Cardiac septum (tissue), 1 donor: ENCODE data around the gene CAPG. TPM values are rescaled to one million over a fixed set of nuclear protein-coding genes. Genes with fewer than 3 reads are reported as not detected.

Experiments
- DNase-seq: peaks from one replicate; pipeline ENCODE4 v3.0.0-alpha.2; 2020; ENCODE audit warnings: low spot score
- intact Hi-C: fragments of 100-400 bp; cut with DNase I; formaldehyde crosslinking; loops from one replicate; pipeline ENCODE4 v1.14.0; 2022
- long read RNA-seq: library from polyadenylated mRNA; unstranded; transcript quantifications from one replicate; pipeline ENCODE4 v2.0.0, GENCODE V29; 2021
- total RNA-seq: library from RNA; stranded (reverse); fragmentation: NEBNext Ultra II Directional; extraction: Animal tissue kit (Norgen Biotek cat#: 25700); gene quantifications from one replicate; pipeline ENCODE4 v1.2.1, GENCODE V29; 2021
- donor health status: DM: no; HTN: no; CAD: no.

The CAPG gene, protein sequence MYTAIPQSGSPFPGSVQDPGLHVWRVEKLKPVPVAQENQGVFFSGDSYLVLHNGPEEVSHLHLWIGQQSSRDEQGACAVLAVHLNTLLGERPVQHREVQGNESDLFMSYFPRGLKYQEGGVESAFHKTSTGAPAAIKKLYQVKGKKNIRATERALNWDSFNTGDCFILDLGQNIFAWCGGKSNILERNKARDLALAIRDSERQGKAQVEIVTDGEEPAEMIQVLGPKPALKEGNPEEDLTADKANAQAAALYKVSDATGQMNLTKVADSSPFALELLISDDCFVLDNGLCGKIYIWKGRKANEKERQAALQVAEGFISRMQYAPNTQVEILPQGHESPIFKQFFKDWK
- 7.4 TPM for total RNA-seq
- long read RNA-seq, partial matches to known transcripts = 1 of 3 reads
- long read RNA-seq, other reads (novel, unspliced or antisense) = 0 of 3 reads

DNA sequence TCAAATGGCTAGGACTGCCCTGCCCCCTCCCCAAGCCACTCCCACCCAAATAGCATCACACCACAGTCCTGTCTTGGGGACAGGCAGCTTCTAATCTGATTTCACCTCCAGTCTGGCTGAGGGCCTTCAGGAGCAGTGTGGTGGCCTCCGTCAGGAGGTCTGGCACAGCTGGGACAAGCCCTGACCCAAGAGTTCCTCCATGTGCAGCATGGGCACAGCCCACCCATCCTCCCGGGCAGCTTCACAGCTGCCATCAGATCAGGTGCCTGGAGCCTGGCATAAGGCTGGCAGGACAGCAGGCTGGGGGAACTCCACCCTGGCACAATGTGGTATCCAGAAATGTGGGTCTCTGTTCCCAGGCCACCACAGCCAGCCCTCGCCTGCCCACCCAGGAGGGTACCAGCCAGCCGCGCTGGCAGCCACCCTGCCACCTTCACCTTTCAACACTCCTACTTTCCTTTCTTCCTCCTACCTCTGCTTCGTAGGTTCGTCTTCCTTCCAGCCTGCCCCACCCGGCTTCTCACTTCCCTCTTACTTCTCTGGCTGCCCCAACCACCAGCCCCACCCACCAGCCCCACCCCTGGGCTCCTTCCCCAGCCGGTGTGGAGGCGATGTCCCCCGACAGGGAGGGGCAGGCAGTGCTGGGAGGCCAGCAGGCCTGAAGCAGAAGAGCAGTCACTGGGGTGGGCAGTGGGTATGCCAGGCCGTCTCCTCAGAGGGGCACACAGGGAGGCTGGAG is at the start of gene CAPG:
Gene CAPG, minus strand, starts transcription at position 522 of the 739 bp plus-strand sequence. CDS start 8,221 bp downstream, outside the sequence.
- DNase-seq = peak; percentile 92
- intact Hi-C loops = no loop called here

DNA sequence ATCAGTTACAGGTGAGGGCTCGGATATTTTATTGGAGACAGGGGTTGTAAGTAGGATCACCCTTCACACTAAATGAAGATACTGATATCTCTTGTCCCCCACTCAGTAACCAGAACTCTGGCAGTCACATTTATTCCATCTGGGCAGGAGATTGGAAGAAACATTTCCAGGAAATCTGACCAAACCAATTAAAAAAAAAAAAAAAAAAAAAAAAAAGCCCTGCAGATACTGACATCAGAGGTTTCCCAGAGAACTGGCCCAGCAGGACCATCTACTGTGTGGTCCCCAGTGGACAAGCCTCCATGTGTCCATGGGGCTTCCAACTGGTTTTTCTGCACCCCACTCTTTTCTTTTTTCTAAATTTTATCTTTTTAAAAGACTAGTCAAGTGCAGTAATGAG is 49.6 kb upstream of the CAPG start:
- DNase-seq = no peak
- intact Hi-C loops = no loop called here

DNA sequence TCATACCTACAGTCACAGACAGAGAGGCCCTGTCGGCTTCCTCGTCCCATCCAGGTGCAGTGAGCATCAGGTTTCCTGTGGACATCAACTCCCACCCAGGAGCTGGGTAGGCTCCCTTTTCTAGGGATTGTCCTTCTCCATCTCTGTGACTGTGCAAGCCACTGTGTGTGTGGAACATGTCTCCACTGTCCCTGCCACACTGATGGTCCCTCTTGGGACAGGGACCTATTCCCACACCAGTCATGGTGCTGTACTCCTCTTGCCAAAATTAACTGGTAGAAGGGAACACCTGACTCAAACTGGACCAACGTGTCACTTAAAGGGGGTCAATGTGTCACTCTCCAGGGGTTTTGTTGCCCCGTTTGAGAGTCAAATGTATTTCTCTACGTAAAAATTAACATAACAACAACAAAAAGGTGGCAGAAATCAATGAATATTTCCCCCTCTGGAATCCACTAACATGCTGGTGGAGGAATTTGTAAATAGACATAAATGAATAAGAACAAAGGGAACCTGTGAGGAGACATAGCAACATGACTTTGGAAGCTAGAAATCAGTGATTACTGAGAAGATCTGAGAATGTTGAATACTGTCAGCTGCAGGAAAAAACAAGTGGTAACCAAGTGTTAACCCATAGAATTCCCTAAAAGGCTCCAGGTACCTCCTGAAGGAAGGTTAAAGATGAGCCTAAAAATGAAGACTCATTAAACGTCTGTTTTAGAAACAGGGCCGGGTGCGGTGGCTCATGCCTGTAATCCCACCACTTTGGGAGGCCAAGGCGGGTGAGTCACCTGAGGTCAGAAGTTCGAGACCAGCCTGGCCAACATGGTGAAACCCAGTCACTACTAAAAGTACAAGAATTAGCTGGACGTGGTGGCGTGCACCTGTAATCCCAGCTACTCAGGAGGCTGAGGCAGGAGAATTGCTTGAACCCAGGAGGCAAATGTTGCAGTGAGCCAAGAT is 48.7 kb upstream of the CAPG start:
- intact Hi-C loops = no loop called here
- no peak for DNase-seq

DNA sequence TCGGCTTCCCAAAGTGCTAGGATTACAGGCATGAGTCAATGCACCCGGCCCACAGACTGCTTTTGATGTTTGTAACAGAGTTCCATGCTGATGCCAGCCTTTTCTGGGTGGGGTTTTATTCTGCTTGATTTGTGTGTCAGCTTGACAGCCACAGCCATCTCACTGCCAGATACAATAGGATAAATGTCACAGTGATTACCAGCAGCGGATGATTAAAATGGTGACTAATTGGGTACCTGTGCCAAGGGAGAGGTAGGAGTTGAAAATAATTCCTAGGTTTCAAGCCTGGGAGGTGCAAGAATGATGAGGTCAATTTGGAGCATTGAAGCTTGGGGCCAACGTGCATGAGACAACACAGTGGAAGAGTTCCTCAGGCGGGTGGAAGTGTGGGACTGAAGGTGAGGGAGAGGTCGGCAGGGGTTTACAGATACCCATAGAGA is 47.7 kb upstream of the CAPG start:
- DNase-seq = no peak
- intact Hi-C loops = no loop called here

DNA sequence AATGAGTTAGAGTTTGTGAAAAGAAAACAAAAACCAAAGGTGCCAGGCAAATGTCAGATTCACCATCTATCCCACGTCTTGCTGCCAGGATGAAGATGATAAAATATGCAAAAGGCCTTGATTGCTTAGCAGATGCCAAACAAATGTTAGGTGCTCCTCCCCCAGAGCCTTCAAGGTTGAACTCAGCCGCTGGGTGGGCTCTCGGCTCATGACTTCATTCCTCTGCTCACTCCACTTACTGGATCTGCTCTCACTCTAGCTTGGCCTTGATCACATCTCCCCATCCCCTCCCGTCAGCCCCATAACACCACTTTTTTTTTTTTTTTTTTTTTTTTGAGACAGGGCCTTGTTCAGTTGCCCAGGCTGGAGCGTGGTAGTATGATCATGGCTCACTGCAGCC is 46.9 kb upstream of the CAPG start:
- DNase-seq = no peak
- intact Hi-C loops = no loop called here

DNA sequence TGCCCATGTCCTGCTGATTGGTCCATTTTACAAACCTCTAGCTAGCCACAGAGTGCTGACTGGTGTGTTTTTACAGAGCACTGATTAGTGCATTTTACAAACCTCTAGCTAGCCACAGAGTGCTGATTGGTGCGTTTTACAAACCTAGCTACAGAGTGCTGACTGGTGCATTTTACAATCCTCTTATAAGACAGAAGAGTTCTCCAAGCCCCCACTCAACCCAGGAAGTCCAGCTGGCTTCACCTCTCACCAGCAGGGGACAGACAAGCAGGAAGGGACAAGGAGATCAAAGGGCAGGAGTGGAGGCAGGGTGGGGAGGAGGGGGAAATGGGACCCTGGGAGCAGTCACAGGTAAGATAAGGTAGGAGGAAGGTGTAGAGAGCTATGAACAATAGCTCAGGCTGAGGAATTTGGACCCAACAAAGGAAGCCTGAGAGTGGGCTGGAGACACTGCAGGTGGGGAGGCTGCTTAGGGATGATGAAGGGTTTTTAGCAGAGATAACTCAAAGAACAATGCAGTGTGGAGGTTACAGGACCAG is 45.5 kb upstream of the CAPG start:
- DNase-seq = no peak
- intact Hi-C loops = no loop called here

DNA sequence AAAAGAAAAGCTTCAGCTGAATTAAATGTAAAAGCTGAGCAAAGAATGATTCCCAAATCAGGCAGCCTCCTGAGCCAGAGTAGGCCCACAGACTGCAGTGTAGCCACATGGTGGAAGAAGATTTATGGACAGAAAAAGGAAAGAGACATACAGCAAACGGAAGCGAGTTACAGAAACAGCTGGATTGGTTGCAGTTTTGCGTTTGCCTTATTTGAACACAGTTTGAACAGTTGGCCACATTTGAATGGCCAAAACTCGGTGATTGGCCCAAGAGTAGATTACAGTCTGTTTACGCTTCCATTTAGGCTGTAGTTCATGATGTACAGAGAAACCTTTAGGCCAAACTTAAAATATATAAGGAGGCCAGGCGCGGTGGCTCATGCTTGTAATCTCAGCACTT is 43.4 kb upstream of the CAPG start:
- no peak for DNase-seq
- intact Hi-C loops = no loop called here

DNA sequence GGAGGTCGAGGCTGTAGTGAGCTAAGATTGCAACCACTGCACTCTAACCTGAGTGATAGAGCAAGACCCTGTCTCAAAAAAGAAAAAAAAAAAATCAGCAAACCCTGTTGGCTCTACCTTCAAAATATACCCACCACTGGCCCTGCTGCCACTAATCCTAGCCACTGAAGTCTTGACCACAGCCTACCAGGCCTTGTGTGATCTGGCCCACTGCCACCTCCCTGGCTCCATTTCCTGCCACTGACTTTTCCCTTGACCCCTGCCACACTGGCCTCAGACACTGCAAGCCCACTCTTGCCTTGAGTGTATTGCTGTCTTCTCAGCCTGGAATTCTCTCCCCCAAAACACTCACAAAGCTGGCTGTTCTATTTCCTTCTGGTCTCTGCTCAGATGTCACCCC is 42.1 kb upstream of the CAPG start:
- intact Hi-C loops = no loop called here
- DNase-seq = no peak

DNA sequence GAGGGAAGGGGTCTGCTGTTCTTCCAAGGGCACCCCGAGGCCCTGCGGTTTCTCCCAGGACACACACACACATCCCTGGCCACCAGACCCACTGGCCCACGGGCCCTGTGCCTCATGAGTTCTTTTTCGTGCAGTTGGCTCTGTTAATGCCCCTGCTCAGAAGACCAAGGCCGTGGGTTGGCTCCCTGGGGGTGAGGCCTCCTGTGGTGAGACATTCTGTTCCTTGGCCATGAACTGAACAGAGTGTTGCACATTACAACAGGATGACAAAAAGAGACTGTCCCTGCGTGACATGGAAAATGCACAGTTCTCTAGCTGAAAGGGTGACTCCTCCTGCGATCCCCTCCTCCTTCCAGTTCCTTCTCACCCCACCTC is 39.0 kb upstream of the CAPG start:
- DNase-seq = no peak
- intact Hi-C loops = no loop called here

DNA sequence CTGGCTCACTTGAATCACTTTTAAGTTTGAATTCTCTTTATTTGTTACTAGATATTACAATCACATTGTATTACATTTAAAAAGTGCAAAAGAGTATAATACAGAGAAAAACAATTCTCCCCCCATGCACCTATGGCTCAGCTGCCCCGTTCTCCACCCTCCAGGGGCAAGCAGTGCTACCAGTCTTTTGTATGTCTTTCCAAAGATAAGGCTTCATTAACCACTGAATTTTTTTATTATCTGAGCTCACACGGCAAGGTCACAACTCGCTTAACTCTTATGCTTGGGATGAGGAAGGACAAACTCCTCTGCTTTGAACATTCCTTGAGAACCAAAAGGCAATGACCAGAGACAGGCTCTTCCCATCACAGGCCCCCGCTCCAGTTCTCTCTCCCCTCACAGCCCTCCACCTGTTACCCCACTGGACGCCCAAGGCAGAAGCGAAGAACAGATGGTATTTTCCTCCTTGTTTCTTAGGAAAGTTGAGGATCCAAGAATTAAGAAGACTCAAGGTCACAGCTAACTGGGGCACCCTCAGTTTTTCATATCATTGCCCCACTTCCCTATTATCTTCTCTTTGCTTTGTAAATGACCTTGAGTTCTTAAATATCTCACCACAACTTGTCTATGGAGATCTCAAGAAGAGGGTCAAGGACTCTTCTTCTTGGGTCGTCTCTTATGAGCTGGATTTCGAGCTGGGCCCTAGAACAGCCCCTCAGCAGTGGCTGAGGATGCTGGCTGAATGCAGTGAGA is 38.5 kb upstream of the CAPG start:
- intact Hi-C loops = no loop called here
- DNase-seq = no peak

DNA sequence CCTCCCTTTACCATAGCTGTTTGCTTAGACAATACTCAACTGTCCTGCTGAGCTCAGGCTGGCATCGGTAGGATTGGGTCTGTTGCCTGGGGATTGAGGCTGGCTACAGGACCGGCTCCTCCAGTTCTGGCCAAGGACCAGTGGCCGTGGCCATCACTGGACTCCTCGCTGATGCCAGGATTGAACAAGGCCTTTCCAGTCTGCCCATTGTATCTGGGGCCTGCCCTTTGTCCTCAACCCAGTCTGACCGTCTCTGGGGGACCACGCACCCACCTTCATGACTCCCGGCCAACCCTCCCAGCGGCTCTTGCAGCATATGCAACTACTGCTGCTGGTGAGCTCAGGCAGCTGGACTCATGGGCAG is 37.0 kb upstream of the CAPG start:
- DNase-seq = no peak
- intact Hi-C loops = no loop called here

DNA sequence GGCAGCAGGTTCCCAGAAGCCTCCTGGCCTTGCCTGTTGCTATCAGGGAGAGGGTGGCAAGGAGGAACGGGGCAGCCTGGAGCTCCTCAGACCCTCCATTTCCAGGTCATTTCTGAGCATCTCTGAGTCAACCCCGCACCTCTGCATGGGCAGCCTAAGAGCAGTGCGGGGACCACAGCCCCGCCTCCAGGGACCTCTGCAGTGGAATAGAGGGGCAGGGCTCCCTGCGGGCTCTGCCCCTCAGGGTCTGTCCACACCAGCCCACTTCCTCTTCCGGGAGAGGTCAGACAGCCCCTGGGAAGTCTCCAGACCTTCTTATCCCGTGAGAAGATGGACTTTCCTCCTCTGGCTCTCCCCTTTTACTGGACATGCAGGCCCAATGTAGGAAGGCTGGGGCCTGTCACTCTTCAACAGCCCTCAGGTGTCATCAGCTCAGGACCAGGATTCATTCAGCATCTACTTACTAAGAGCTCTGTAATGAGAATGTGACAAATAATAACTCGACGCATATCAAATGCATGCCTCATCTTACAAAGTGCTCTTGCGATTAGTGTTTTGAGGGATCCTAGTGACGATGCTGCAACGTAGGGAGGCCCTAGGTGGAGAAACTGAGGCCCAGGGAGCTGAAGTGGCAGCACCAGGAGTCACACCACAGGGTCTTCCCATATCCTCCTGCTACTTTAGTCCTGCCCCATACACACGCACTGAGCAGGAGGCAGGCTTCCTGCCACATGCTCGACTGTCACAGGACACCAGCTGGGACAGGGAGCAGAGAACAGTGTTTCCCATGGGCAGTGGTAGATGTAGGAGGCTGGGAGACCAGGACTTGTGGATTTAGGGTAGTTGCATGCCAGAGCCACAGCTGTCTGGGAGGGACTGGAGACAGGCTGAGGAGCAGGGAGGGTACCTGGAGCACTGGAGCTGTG is 36.4 kb upstream of the CAPG start:
- intact Hi-C loops = no loop called here

DNA sequence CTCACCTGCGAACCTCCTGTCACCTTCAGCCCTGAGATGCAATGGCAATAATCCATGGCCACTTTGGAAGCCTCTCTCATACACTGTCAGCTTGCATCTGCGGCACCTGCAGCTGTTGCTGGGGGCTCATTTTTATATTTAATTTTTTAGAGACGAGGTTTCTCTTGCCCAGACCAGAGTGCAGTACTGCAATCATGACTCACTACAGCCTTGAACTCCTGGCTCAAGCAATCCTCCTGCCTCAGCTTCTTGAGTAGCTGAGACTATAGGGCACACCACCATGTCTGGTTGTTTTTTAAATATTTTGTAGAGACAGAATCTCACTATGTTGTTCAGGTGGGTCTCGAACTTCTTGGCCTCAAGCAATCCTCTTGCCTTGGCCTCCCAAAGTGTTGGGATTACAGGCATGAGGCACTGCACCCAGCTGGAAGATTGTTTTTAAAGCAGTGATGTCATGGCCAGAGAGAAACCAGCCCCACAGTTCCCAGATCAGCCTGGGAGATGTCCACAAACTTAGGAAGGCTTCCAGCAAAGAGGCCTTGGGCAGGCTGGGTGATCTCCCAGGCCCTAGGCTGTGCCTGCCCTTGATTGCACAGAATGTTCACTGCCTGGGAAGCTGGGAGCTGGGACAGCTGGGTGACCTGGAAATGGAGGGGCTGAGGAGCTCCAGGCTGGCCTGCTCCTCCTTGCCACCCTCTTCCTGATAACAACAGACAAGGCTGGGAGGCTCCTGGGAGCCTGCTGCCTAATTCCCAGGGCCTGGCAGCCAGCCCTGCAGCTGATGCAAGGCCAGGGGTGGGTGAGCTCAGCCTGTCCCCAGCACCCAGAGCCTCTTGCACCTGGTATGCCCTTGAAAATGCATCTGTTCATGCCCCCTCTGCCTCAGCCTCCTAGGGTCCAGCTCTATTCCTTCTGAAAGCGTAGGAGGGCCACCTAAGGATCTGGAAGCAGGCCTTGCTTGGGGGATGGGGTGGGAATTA is 35.4 kb upstream of the CAPG start:
- intact Hi-C loops = no loop called here
- no peak for DNase-seq

More for the DNA sequence above, 36.4 kb upstream of the CAPG start:
- no peak for DNase-seq

DNA sequence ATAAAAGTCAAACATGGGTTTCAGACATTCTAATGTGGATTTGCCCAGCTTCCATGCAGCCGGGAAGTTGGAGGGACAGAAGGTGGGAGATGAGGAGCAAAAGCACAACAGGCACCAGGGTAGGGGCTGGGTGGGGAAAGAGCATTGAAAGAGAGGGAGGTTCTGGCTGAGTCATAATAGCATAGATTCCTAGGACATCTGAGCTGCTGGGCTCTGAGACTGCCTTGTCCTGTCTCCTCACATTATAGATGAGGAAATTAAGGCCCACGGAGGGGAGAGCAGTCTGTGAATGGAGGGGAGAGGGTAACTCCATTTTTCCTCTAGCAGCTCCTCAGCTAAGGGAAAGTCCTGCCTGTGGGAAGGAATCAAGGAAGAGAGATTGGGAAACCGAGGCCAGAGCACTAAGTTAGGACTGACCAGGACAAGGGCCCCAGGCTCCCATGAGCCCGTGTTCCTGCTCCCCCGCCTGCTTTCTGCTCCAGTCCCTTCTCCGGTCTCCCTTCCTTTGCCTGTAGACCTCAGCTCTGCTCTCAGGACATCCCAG is 34.5 kb upstream of the CAPG start:
- no peak for DNase-seq
- intact Hi-C loops = no loop called here

DNA sequence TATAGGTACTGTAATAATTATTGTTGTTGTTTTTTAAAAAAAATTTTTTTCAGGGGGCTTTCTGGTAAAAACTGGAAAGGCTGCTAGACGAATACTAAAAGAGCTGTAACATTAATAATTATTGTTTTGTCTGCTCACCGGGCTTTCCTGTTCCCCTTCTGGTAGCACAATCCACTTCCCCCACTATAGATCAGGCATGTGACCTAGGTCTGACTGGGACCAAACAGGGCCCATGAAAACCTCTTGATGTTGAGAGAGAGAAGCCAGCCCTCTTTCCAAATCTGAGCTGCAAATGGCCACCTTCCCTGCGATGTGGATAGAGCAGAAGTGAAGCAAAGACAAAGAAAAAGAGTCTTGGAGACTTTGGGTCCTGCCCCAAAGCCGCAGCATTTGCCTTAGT is 31.7 kb upstream of the CAPG start:
- intact Hi-C loops = no loop called here
- no peak for DNase-seq

DNA sequence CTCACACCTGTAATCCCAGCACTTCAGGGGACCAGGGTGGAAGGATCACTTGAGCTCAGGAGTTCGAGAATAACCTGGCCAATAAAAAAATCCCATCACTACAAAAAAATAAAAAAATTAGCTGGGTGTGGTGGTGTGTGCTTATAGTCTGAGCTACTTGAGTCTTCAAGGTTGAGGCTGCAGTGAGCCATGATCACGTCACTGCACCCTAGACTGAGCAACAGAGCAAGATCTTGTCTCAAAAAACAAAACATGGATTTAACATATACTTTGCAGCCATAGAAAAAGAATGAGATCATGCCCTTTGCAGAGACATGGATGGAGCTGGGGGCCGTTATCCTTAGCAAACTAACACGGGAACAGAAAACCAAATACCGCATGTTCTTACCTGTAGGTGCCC is 30.6 kb upstream of the CAPG start:
- intact Hi-C loops = no loop called here
- no peak for DNase-seq

DNA sequence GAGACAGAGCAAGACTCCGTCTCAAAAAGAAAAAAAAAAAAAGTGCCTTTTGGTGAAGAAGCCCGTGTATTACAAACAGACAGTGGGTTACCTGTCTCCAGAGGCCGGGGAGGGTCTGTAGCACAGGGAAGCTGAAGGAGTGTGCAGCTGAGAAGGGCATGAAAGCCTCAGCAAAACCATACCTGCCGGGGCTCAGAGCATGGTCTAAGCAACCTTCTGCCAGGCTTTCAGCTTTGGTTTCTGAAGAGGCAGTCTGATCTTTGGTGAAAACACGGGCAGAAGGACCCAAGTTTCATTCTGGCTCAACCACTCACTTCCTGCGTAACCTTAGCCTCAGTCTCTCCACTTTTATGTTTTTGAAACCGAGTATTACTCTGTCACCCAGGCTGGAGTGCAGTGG is 29.8 kb upstream of the CAPG start:
- intact Hi-C loops = loop anchor here (2.0 kb wide), 1 partner anchor 99 kb away; the partner anchor contains the start of gene MAT2A
- no peak for DNase-seq
